ENCODE measurements around the gene TSPAN18.
A peak's percentile ranks its signal among the peaks of the same experiment; 100 is the strongest.

Gene TSPAN18

GRCh38 chr11:44887636-44888035 lies 160.9 kb downstream of the TSPAN18 start:
- no peak for FAIRE-seq
- TF ChIP-seq CTCF (IDR thresholded peaks at IDR 0.05; ENCODE audit: insufficient read depth, missing control alignments) = no peak
- no peak for DNase-seq (ENCODE audit: insufficient read length, low spot score)

DNA sequence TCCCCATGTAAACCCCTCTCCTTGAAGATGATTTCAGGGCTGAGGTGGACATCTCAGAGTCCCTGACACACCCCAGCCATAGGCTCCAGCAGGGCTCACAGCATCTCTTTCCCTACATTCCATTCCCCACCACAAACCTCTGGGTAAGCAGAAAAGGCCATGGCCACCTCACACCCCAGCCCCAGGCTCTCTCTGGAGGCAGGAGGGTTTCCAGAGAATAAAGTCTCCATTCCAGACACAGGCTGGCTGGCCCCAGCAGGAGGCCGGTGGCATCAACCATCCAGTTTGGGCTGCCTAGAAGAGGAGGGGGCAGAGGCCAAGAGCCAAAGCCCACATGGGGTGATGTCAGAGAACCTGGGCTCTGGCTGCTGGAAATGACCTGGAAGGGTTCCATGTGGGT lies 162.5 kb downstream of the TSPAN18 start:
- DNase-seq (ENCODE audit: insufficient read length, low spot score) (no peak), FAIRE-seq (no peak)
- TF ChIP-seq CTCF (IDR thresholded peaks at IDR 0.05; ENCODE audit: insufficient read depth, missing control alignments) = no peak

DNA sequence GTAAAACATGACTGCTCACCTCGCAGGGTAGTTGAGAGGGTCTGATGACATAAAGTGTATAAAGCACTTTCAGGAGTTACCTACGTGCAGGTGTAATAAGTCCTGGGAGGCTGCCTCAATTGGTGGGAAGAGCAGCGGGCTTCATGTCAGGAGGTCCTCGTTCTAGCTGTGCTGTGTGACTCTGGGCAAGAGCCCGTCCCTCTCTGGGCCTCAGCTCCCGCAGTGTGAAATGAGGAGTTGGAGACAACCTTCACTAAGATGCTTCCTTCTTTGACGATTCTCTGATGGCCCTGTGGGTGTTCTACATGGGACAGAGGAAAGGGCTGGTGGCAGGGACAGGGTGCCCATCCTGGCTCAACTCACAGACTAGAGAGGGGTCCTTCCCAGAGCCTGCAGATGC lies 166.1 kb downstream of the TSPAN18 start:
- FAIRE-seq (no peak), DNase-seq (ENCODE audit: insufficient read length, low spot score) (no peak)
- TF ChIP-seq CTCF (IDR thresholded peaks at IDR 0.05; ENCODE audit: insufficient read depth, missing control alignments) = no peak

GRCh38 chr11:44893308-44893822 lies 166.6 kb downstream of the TSPAN18 start:
- DNase-seq (ENCODE audit: insufficient read length, low spot score) (peak; percentile 67), FAIRE-seq (no peak)

GRCh38 chr11:44893846-44894617 lies 167.3 kb downstream of the TSPAN18 start:
- FAIRE-seq = no peak

More at GRCh38 chr11:44893308-44893822, 166.6 kb downstream of the TSPAN18 start:
- TF ChIP-seq CTCF (IDR thresholded peaks at IDR 0.05; ENCODE audit: insufficient read depth, missing control alignments) = no peak

GRCh38 chr11:44899959-44900358 lies 173.2 kb downstream of the TSPAN18 start:
- TF ChIP-seq CTCF (IDR thresholded peaks at IDR 0.05; ENCODE audit: insufficient read depth, missing control alignments) = no peak
- DNase-seq (ENCODE audit: insufficient read length, low spot score) (no peak), FAIRE-seq (no peak)

More at GRCh38 chr11:44893846-44894617, 167.3 kb downstream of the TSPAN18 start:
- peak; percentile 89 for TF ChIP-seq CTCF (IDR thresholded peaks at IDR 0.05; ENCODE audit: insufficient read depth, missing control alignments)
- DNase-seq (ENCODE audit: insufficient read length, low spot score) = peak; percentile 87

DNA sequence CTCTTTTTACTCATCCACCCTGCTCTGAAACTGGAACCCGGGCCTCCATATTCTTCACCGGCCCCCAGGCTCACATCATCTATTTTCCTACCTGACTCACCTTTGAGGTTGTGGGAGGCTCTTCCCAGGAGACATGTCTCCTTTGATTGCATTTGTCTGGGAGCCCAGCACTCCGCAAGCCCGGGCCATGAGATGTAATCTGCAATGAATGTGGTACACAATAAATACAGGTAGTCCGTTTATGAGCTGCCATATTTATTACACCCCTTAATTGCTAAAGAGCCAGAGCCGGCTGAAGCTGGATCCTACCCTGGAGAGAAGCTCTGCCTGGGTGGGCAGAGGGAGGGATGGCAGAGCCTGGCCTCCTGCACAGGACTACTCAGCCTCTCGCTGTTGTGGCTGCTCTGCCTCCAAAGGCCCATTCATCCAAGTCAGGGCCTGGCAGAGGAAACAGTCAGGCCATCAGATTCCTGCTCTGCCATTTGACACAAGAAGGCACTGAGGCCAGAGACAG lies 174.4 kb downstream of the TSPAN18 start:
- FAIRE-seq = no peak

More for the DNA sequence above, 174.4 kb downstream of the TSPAN18 start:
- no peak for DNase-seq (ENCODE audit: insufficient read length, low spot score)
- no peak for TF ChIP-seq CTCF (IDR thresholded peaks at IDR 0.05; ENCODE audit: insufficient read depth, missing control alignments)

All from D721Med (cell line).